K562 (cell line): Measurements from ENCODE around the gene TFB2M. TPM values are rescaled to one million over a fixed set of nuclear protein-coding genes. Genes with fewer than 3 reads are reported as not detected.

ENCODE experiments used
- ATAC-seq: fragments of 200-7000 bp; cut with Tn5 transposase; 3 replicates; pipeline ENCODE4 v1.9.1; 2020; ENCODE audit warnings: moderate library complexity
- BruUV-seq: library from RNA; stranded (reverse); fragments of 400-500 nt; replicated peaks from 2 replicates; lab custom pipeline; 2021; lab: Mats Ljungman, UMichigan
- CTCF ChIA-PET: fragments of 300-600 bp; formaldehyde crosslinking; extraction: SDS; loops from one replicate; lab custom pipeline; 2021; ENCODE audit warnings: low intra/inter-chr PET ratio; lab: Yijun Ruan, JAX
- POLR2A ChIA-PET: fragments of 300-600, 350-650 bp; sonication (Branson Sonifier 250); formaldehyde crosslinking; extraction: SDS; loops from one replicate; lab custom pipeline; 2021; ENCODE audit warnings: antibody characterized with exemption, inconsistent platforms; lab: Yijun Ruan, JAX
- DNase-seq, 4 experiments: peaks; one replicate each; pipeline versions ENCODE4 v3.0.0 to v3.0.0-alpha.2; 2011 to 2018; ENCODE audit warnings: low spot score in 3 of 4, mixed read lengths in 3 of 4; ENCODE audit errors: extremely low read depth in 1 of 4
- FAIRE-seq: peaks from 2 replicates; lab custom pipeline; 2011; peaks lifted over from hg19 to GRCh38; lab: Jason Lieb, UNC
- H2AFZ ChIP-seq: 2 replicates; pipeline ENCODE4 v1.6.0; 2011; ENCODE audit warnings: low read depth, low read length, control low read depth, inconsistent platforms
- H3K27ac ChIP-seq: fragments of 200-600 bp; 3 replicates; pipeline ENCODE4 v1.8.0; 2011; ENCODE audit warnings: low read depth, mild to moderate bottlenecking, control low read depth, inconsistent platforms, low read length, moderate library complexity, mixed read lengths; ENCODE audit errors: extremely low read depth
- H3K27me3 ChIP-seq, 2 experiments: fragments of 300-600 bp in 1 of 2; 2 replicates in 1 of 2; 3 replicates in 1 of 2; pipeline versions ENCODE4 v1.6.0 to v1.8.0; 2011; ENCODE audit warnings: inconsistent platforms in 2 of 2, low read length in 2 of 2, mild to moderate bottlenecking in 1 of 2, mixed read lengths in 1 of 2, moderate library complexity in 1 of 2; ENCODE audit not compliant: control insufficient read depth in 2 of 2, insufficient read depth in 2 of 2
- H3K36me3 ChIP-seq: fragments of 300-600 bp; 3 replicates; pipeline ENCODE4 v1.8.0; 2011; ENCODE audit warnings: mild to moderate bottlenecking, low read length, inconsistent platforms; ENCODE audit not compliant: control insufficient read depth, insufficient read depth
- H3K4me1 ChIP-seq, 2 experiments: fragments of 200-600 bp in 1 of 2; replicated peaks in 1 of 2; 2 replicates in 1 of 2; 3 replicates in 1 of 2; pipeline versions ENCODE4 v1.5.1 to v1.8.0; 2011; ENCODE audit warnings: inconsistent platforms in 2 of 2, low read length in 2 of 2, mild to moderate bottlenecking in 1 of 2, mixed read lengths in 1 of 2, moderate library complexity in 1 of 2; ENCODE audit not compliant: control insufficient read depth in 2 of 2, insufficient read depth in 2 of 2
- H3K4me2 ChIP-seq: 2 replicates; pipeline ENCODE4 v1.6.1; 2011; ENCODE audit warnings: low read length, control low read depth, inconsistent platforms, mixed read lengths; ENCODE audit not compliant: insufficient read depth
- H3K4me3 ChIP-seq: fragments of 200-600 bp; sonication (generic), shearing (Covaris generic); 2 replicates; pipeline ENCODE4 v1.5.1; 2016; ENCODE audit warnings: control low read depth, inconsistent platforms
- H3K79me2 ChIP-seq: fragments of 200-600 bp; 3 replicates; pipeline ENCODE4 v1.8.0; 2011; ENCODE audit warnings: low read length, inconsistent platforms; ENCODE audit not compliant: control insufficient read depth, insufficient read depth
- H3K9ac ChIP-seq, 2 experiments: 2 replicates each; pipeline versions ENCODE4 v1.6.0 to v1.6.1; 2011; ENCODE audit warnings: low read depth in 2 of 2, low read length in 2 of 2, control low read depth in 1 of 2, inconsistent platforms in 1 of 2, mild to moderate bottlenecking in 1 of 2, mixed read lengths in 1 of 2; ENCODE audit not compliant: insufficient read depth in 1 of 2
- H3K9me1 ChIP-seq: one replicate; pipeline ENCODE4 v1.6.0; 2011; ENCODE audit warnings: inconsistent platforms, mild to moderate bottlenecking, low read length, moderate library complexity; ENCODE audit not compliant: control insufficient read depth, insufficient read depth
- H3K9me3 ChIP-seq: replicated peaks from 2 replicates; pipeline ENCODE4 v1.5.1; 2011; ENCODE audit warnings: low read depth, low read length, inconsistent platforms; ENCODE audit not compliant: control insufficient read depth, insufficient read depth
- H4K20me1 ChIP-seq: replicated peaks from 2 replicates; pipeline ENCODE4 v1.6.1; 2011; ENCODE audit warnings: low read length, inconsistent platforms, mixed read lengths; ENCODE audit not compliant: control insufficient read depth, insufficient read depth
- ELF4 ChIP-seq: fragments of 450-650 bp; formaldehyde crosslinking; IDR thresholded peaks from 2 replicates; pipeline ENCODE4 v1.4.0; 2022; ENCODE audit warnings: missing genetic modification characterization
- HEY1 ChIP-seq: fragments of 250-450 bp; sonication (Bioruptor Pico); IDR thresholded peaks from 2 replicates; pipeline ENCODE4 v1.5.0; 2020; ENCODE audit warnings: mild to moderate bottlenecking, moderate library complexity, borderline replicate concordance
- HMGN3 ChIP-seq: IDR thresholded peaks from 2 replicates; pipeline ENCODE4 v1.6.1; 2011; ENCODE audit warnings: borderline replicate concordance, low read depth, mild to moderate bottlenecking, mixed read lengths, low read length; ENCODE audit not compliant: insufficient read length; ENCODE audit errors: extremely low read depth
- JUND ChIP-seq, 2 experiments: IDR thresholded peaks; 2 replicates in 1 of 2; 3 replicates in 1 of 2; pipeline ENCODE4 v1.6.1; 2011; ENCODE audit warnings: borderline replicate concordance in 2 of 2, low read depth in 2 of 2, low read length in 2 of 2, improper control_type of control experiment in 1 of 2, missing biosample characterization in 1 of 2, missing genetic modification characterization in 1 of 2, missing genetic modification reagents in 1 of 2
- KDM1A ChIP-seq, 2 experiments: fragments of 450-650 bp; IDR thresholded peaks; 2 replicates each; pipeline ENCODE4 v1.6.1; 2016; ENCODE audit warnings: mild to moderate bottlenecking in 2 of 2
- NEUROD1 ChIP-seq: fragments of 150-350 bp; IDR thresholded peaks from 2 replicates; pipeline ENCODE4 v1.6.1; 2014; ENCODE audit warnings: borderline replicate concordance, low read length, low read depth; ENCODE audit not compliant: partially characterized antibody
- NFIC ChIP-seq: fragments of 450-650 bp; IDR thresholded peaks from 2 replicates; pipeline ENCODE4 v1.6.1; 2017; ENCODE audit warnings: mild to moderate bottlenecking, inconsistent platforms
- SMARCB1 ChIP-seq: IDR thresholded peaks from 2 replicates; pipeline ENCODE4 v1.6.1; 2011; ENCODE audit warnings: improper control_type of control experiment, low read depth; ENCODE audit not compliant: insufficient read length
- TBL1XR1 ChIP-seq, 2 experiments: IDR thresholded peaks; 2 replicates each; pipeline ENCODE4 v1.6.1; 2012; ENCODE audit warnings: improper control_type of control experiment in 2 of 2, low read length in 2 of 2, mild to moderate bottlenecking in 1 of 2
- ZKSCAN8 ChIP-seq: fragments of 200-800 bp; sonication (Bioruptor generic); IDR thresholded peaks from 2 replicates; pipeline ENCODE4 v1.6.1; 2016; ENCODE audit warnings: missing genetic modification characterization, missing compliant biosample characterization
- ZNF124 ChIP-seq: sonication (generic); formaldehyde crosslinking; IDR thresholded peaks from 2 replicates; pipeline ENCODE4 v1.8.1; 2022; ENCODE audit warnings: missing genetic modification reagents
- ZNF3 ChIP-seq: fragments of 250-450 bp; sonication (Bioruptor Pico); IDR thresholded peaks from 2 replicates; pipeline ENCODE4 v1.5.0; 2021; ENCODE audit warnings: mild to moderate bottlenecking, moderate library complexity
- ZNF707 ChIP-seq: fragments of 250-450 bp; sonication (Bioruptor Pico); conservative IDR thresholded peaks from 2 replicates; pipeline ENCODE4 v1.8.0; 2022; ENCODE audit warnings: inconsistent platforms, mild to moderate bottlenecking, moderate library complexity
- WGBS: fragments of 100-300 bp; shearing (Covaris generic); methylation state at CpG from one replicate; pipeline ENCODE4 v1.1.6; 2016; ENCODE audit warnings: low coverage, mixed read lengths; ENCODE audit not compliant: insufficient coverage; ENCODE audit errors: missing lambda C conversion rate; 5-methylcytosine and 5-hydroxymethylcytosine counted together
- in situ Hi-C: fragments of 300-500 bp; cut with MboI; formaldehyde crosslinking; loops from 4 replicates; pipeline ENCODE4 v1.15.0; 2018; ENCODE audit warnings: inconsistent platforms, mixed read lengths
- intact Hi-C: fragments of 100-400 bp; cut with micrococcal nuclease; formaldehyde crosslinking; loops from 2 replicates; pipeline ENCODE4 v1.14.2; 2022
- polyA plus RNA-seq, 8 experiments: library from polyadenylated mRNA; depleted of rRNA in 4 of 8; stranded (reverse) in 5 of 8; unstranded in 3 of 8; fragments of >200 nt; fragmentation: Nextera tagmentation in 2 of 8; fragmentation: Illumina TruSeq in 1 of 8; extraction: Ambion mirVana in 2 of 8; extraction: Trizol in 1 of 8; gene quantifications; 2 replicates each; pipeline versions ENCODE4 v1.2.1 to v1.2.3, GENCODE V29; 2011 to 2014; ENCODE audit warnings: inconsistent platforms in 1 of 8, missing spikeins in 1 of 8
- total RNA-seq, 7 experiments: library from RNA; depleted of rRNA in 6 of 7; stranded (reverse); fragments of >200 nt in 6 of 7; fragmentation: Illumina TruSeq in 2 of 7; extraction: Trizol in 2 of 7; gene quantifications; 2 replicates each; pipeline versions ENCODE4 v1.2.1 to v1.2.3, GENCODE V29; 2011 to 2021; ENCODE audit warnings: low replicate concordance in 1 of 7
- TF ChIP-seq, protein P1 (sequence below): fragments of 200-800 bp; sonication (Bioruptor generic); IDR thresholded peaks from 2 replicates; pipeline ENCODE4 v1.6.1; 2017; ENCODE audit warnings: missing genetic modification characterization, missing compliant biosample characterization

The TFB2M gene
- total and polyA plus RNA-seq, 9 of the 15 experiments (the other 6 are each of a cell fraction or from before 2014, with no cell fraction given), result 55.1 to 162 (median 70.6) TPM

DNA sequence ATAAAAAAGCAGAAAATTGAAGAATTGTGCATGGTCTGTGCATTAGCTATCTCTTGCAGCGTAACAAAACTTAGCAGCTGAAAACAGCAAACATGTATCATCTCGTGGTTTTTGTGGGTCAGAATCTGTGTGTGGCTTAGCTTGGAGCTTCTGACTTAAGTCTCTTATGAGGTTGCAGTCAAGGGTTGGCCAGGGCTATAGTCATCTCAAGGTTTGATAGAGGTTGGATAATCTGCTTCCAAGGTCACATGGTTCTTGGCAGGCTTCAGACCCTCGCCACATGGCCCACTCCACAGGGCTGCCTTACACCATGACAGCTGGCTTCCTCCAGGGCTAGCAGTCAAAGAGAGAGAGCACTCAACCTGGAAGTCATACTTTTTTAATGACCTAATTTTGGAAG lies 36.1 kb upstream of the TFB2M start:
- 0 out of 4 replicates have a peak, but pooled peaks of 1 of the 2 experiments have one; percentile 14 for TF ChIP-seq KDM1A (IDR thresholded peaks at IDR 0.05)
- TF ChIP-seq JUND (IDR thresholded peaks at IDR 0.05; ENCODE audit: borderline replicate concordance, low read depth, low read length), result no peak
- TF ChIP-seq JUND (tag; IDR thresholded peaks at IDR 0.05; ENCODE audit: borderline replicate concordance, low read depth, low read length), result no peak
- Histone ChIP-seq H3K9me1 (no peaks in the 10 kb centered on the region), H3K27ac (no peak overlapping the region), H3K4me3 (no peak overlapping the region), H3K9ac (no peak overlapping the region), H3K36me3 (peaks cover 43% of the 10 kb centered on the region), H3K4me2 (no peak overlapping the region), H3K27me3 (no peaks in the 10 kb centered on the region), H3K79me2 (peaks cover 88% of the 10 kb centered on the region), H3K9me3 (no peaks in the 10 kb centered on the region), H4K20me1 (no peaks in the 10 kb centered on the region), H2AFZ (no peak overlapping the region), H3K4me1 (peaks cover 3 to 4% of the 10 kb centered on the region in 2 experiments; a peak in 2 of 5 replicates)
- no TSS peak for BruUV-seq
- ChIA-PET CTCF (no interaction called here), POLR2A (interaction anchor here (0.9 to 3.0 kb wide), 3 partner anchors 10 to 48 kb away, joined by 3 to 9 read pairs (median 4); no protein-coding TSS in a partner anchor)
- no peak for FAIRE-seq
- ATAC-seq, result no peak
- WGBS, result 80% methylated on average over 3 of the region's 3 CpGs
- no peak for DNase-seq
- in situ Hi-C loops, result no loop called here
- intact Hi-C loops, result loop anchor here (5.0 kb wide), 1 partner anchor 35 kb away; the partner anchor contains the start of genes CNST and TFB2M

DNA sequence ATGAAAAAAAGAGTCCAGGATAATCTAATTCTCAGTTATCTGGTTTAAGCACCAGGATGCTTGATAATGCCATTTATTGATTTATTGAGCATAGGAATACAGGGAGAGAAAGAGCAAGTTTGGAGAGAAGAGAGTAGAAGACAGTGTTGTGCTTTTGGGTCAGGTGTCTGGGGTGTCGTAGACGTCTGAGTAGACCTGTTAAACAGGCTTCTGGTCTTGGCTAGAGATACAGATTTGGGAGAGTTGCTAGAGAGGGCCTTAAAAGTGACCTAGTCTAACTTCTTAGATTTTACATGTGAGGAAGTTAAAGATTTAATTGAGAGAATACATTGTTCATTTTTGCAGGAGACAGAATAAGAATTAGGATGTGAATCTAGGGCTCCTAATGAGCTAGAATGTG lies 34.5 kb upstream of the TFB2M start:
- intact Hi-C loops (loop anchor here (5.0 kb wide), 1 partner anchor 33 kb away; the partner anchor contains the start of genes CNST and TFB2M), in situ Hi-C loops (no loop called here)
- CTCF ChIA-PET, result no interaction called here
- no peaks in the 10 kb centered on the region for H3K27me3 ChIP-seq
- WGBS, result 91% methylated on average over 2 of the region's 2 CpGs
- H3K36me3 ChIP-seq, result peaks cover 56% of the 10 kb centered on the region
- DNase-seq, result no peak
- H3K9me3 ChIP-seq, result no peaks in the 10 kb centered on the region
- no peak overlapping the region for H3K27ac ChIP-seq
- H3K79me2 ChIP-seq, result peaks cover 97% of the 10 kb centered on the region
- no peaks in the 10 kb centered on the region for H3K9me1 ChIP-seq
- POLR2A ChIA-PET, result interaction anchor here (3.0 kb wide), 1 partner anchor 11 kb away, joined by 9 read pairs; no protein-coding TSS in a partner anchor
- H4K20me1 ChIP-seq, result no peaks in the 10 kb centered on the region
- no peak overlapping the region for H3K9ac ChIP-seq
- no peak for ATAC-seq
- peaks cover 3 to 4% of the 10 kb centered on the region in 2 experiments; a peak in 3 of 5 replicates for H3K4me1 ChIP-seq
- no peak overlapping the region for H3K4me2 ChIP-seq
- BruUV-seq, result no TSS peak
- H3K4me3 ChIP-seq, result no peak overlapping the region
- FAIRE-seq, result no peak
- H2AFZ ChIP-seq, result no peak overlapping the region
- TF ChIP-seq HEY1, result no peak
- TF ChIP-seq SMARCB1, result no peak
- TF ChIP-seq ZNF3 (CRISPR knock-in tag), result no peak
- no peak for TF ChIP-seq TBL1XR1 (IDR thresholded peaks at IDR 0.05; ENCODE audit: low read length in 2 of 2)
- no peak for TF ChIP-seq NEUROD1
- no peak for TF ChIP-seq ELF4
- TF ChIP-seq ZNF124 (CRISPR knock-in tag), result no peak
- TF ChIP-seq ZNF707 (CRISPR knock-in tag), result no peak
- TF ChIP-seq NFIC, result no peak
- no peak for TF ChIP-seq ZKSCAN8 (CRISPR knock-in tag)
- TF ChIP-seq, protein P1, sequence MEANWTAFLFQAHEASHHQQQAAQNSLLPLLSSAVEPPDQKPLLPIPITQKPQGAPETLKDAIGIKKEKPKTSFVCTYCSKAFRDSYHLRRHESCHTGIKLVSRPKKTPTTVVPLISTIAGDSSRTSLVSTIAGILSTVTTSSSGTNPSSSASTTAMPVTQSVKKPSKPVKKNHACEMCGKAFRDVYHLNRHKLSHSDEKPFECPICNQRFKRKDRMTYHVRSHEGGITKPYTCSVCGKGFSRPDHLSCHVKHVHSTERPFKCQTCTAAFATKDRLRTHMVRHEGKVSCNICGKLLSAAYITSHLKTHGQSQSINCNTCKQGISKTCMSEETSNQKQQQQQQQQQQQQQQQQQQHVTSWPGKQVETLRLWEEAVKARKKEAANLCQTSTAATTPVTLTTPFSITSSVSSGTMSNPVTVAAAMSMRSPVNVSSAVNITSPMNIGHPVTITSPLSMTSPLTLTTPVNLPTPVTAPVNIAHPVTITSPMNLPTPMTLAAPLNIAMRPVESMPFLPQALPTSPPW, result no peak
- TF ChIP-seq HMGN3, result no peak
